Measurements from ENCODE around the gene EMC1.
"Not testable (repeated sequence)": the region's sequence is repeated elsewhere in the genome, so short reads cannot be mapped to it uniquely, and the experiment has no call there.

Gene EMC1

DNA sequence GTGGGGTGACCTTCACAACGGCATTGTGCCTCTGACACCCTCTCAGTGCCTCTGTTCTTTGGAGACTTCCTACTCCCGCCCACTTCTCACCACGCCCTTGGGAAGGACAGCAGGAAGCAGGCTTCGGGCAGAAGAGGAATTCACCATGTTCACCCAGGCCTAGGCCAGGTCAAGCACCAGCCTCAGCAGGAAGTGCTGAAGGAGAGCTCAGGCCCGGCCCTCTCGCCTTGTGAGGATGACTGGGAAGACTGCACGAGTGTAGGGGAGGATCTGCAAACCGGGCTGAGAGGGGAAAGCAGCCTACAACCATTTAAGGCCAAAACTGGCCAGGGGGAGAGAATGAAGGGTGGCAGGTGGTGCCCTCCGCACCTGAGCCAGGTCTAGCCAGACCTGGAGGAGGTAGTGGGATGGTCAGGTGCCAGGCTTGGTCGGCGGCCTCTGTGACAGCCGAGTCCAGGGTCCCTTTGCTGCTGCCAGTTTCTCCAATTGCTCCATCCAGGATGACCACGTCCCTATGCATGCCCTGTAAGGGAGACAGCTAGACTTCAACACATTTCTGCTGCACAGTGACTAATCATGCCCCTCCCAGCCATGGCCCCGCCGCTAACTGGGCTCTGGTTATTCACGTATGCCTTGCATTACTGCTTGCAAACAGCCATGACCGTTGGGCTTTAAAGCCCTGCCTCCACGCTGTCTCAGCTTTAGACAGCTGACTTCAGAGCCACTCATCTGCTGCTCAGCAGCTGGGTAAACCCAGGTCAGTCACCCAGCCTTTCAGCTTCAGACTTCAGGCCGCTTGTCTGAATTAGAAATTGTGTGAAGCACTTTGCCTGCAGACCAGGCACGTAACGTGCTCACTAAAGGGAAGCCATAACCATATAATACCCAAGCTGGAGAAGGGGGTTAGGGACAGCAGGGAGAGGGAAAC, 9.2 kb upstream of the EMC1 start:
- DNase-seq, result no peak

- DNase-seq, result no peak
Observed at GRCh38 chr1:19258353-19258752, 7.0 kb upstream of the EMC1 start.

DNA sequence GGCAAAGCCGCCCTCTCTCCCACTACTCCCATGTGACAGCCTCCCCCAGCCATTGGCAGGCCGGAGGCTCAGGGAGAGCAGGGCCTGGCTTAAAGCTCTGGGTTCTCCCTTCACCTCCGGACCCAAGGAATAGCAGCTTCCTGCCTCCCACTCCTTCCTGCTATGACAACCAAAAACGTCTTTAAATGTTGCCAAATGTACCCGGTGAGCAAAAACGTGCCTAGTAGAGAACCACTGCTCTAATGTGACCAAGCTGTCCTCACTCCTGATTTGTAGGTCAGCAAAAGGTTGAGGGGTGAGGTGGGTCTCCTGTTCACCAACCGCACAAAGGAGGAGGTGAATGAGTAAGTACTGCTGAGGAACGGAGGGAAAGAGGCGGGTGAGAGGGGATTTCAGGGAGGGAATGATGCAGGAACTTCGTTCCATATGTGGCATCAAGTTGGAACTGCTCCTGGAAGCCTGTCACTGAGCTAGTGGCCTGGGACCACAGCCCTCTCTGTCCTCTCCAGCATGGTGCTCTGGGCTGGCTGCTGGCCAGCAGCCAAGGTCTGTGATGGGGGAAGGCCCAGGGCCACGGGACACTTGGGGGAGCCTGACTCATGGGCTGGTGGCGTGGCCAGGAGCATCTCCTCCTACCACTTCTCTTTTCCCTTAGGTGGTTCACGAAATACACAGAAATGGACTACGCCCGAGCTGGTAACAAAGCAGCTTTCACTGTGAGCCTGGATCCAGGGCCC, 6.0 kb upstream of the EMC1 start:
- DNase-seq, result no peak

DNA sequence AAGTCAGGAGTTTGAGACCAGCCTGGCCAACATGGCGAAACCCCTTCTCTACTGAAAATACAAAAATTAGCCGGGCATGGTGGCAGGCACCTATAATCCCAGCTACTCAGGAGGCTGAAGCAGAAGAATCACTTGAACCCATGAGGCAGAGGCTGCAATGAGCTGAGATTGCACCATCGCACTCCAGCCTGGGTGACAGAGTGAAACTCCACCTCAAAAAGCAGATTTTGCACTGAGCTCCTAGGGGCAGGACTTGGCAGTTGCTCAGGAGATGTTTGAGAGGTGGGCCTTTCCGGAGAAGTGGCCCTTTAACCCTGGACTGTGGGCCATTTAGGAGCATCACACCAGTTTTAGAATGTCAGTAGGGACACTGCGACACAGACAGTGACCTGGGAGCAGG, 5.0 kb upstream of the EMC1 start:
- not testable (repeated sequence) for DNase-seq

- no peak for DNase-seq
Observed at GRCh38 chr1:19255288-19255687, 4.0 kb upstream of the EMC1 start.

GRCh38 chr1:19254416-19254815, 3.1 kb upstream of the EMC1 start:
- no peak for DNase-seq

- DNase-seq, result no peak
Observed at GRCh38 chr1:19250629-19251304, 557 bp downstream of the EMC1 start.

DNA sequence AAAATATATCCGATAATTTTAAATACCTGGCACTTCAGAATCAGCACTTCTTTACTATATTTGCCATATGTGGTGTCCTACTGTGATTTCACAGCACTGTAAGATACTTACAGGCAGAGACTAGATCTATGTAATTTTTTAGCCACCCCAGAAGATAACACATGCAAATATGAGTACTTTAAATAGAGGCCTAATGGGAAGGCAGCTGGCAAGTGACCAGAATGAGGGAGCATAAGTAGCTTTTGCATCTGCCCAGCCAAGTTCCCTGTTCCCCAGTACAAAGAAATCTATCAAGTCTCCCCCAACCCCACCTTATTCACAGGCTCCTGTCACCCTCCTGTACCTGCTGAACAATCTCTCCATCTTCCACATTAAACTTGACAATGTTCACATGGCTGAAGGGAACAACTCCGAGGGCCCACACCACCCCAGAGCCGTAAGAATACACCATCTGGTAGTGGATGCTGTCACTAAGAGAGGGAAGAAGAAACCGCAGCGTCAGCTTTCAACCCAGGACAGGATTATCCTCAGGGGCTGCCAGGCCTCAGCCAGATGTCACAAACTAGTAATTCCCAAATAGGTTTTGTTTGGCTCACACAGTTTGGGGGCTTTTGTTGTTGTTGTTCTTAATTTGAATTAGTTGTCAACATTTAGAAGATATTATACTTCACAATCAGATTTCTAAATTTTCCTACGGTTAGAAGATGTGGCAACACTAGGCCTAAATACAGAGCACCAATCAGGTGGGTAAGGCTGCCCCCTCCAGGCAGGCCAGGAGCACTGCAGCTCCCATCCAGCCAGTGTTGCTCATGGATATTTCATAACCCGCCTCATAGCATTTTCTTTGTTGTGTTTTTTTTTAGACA, 10.4 kb downstream of the EMC1 start:
- DNase-seq, result no peak

GRCh38 chr1:19239876-19240275, 11.4 kb downstream of the EMC1 start:
- DNase-seq, result no peak

- no peak for DNase-seq
Observed at GRCh38 chr1:19234224-19234623, 17.1 kb downstream of the EMC1 start.

- DNase-seq, result no peak
Observed at GRCh38 chr1:19232524-19232846, 18.8 kb downstream of the EMC1 start.

GRCh38 chr1:19231736-19232523, 19.4 kb downstream of the EMC1 start:
- not testable (repeated sequence) for DNase-seq

- DNase-seq, result no peak
Observed at GRCh38 chr1:19229828-19230325, 21.4 kb downstream of the EMC1 start.

DNA sequence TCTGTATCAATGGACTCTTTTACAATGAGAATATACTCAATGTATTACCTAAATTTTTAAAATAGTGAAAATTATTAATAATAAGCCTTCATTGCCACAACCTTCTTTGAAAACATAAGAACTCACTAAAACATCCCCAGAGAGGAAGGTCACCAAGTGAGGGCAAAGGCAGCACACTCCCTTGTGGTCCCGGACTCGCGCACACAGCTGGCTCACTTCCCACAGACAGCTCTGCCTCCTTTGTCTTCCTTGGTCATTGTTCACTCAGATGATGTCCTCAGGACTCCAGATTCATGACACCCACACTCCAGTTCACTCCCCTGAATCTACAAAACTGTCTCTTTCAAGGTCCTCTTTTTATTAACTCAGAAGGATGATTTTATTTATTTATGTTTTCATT, 22.1 kb downstream of the EMC1 start:
- no peak for DNase-seq

DNA sequence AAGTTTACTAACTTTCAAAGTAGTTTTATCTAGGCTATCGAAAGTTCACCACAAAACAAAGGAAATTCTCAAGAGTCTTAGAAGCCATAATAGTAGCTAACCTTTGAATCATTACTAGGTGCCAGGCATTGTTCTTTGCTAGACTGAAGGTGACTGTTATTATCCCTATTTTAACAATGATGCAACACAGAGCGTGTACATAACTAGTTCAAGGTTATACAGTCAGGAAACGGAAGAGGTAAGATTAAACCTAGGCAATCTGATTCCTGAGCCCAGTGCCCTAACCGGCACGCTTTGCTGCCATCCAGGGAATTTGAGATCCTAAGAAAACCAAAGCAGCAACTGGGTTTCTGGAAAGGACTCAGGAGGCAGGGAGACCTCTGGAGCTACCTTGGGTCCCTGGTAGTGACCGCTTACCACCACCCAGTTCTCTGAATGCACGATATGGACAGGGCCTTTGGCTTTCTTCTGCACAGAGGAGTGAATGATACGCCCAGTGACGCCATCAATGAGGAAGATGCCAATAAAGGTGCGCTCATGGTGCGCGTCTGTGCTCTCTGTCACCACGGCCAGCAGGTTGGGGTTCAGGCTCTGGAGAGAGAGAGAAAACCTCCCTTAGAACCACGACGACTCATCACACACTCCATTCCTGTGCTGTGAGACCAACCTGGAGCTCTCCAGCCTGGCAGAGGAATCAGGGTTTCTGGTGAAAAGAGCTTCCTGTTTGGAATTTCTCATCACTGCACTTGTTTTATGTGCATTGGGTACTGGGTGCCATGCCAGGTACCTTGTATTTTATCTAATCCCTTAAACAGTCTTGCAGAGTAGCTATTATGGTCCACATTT, 28.1 kb downstream of the EMC1 start:
- DNase-seq, result no peak

- DNase-seq, result no peak
Observed at GRCh38 chr1:19222573-19222972, 28.8 kb downstream of the EMC1 start.

- DNase-seq, result no peak
Observed at GRCh38 chr1:19220991-19221390, 30.3 kb downstream of the EMC1 start.

DNA sequence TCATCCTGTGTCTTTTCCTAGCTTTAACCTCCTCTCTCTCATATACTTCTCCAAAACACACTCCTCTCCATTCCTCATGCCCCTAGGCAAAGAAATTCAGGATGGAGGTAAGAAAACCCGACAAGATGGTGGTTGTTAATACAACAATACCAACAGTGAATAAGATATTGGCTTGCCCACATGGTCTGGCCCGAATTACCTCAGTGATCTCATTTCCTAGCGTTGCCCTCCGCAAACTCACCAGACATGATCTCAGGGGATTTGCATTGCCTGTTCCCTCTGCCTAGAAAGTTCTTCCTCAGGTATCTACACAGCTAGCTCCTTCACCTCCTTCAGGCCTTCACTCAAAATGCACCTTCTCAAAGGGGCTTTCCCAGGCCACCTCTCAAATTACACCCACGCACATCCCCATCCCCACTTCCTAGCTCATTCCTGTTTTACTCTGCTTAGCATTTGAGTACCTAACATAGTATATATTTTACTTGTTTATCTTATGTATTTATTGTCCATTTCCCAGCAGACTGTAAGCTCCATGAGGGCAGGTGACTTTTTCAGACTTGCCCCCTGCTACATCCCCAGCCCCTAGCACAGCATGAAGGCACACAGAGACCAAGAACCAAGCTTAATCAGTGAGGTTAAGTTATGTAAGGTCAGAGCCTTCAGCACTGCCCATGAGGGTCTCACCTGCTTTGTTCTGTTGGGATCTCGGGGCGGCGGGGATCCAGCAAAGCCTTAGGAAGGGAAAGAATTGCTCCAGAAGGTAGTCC, 31.1 kb downstream of the EMC1 start:
- DNase-seq, result no peak

GRCh38 chr1:19219451-19219850, 31.9 kb downstream of the EMC1 start:
- DNase-seq, result no peak

- DNase-seq, result not testable (repeated sequence)
Observed at GRCh38 chr1:19216585-19216984, 34.7 kb downstream of the EMC1 start.

Data from NCI-H1417 treated with DMSO at 0.1 percent for 48 hours (cell line).